GM21576 (cell line): ENCODE measurements around the gene RNF166.
"Not testable (repeated sequence)": the region's sequence is repeated elsewhere in the genome, so short reads cannot be mapped to it uniquely, and the experiment has no call there.

ENCODE experiments used
- ATAC-seq: cut with Tn5 transposase; IDR thresholded peaks from one replicate; pipeline ENCODE4 v1.9.1; 2021; ENCODE audit warnings: mild to moderate bottlenecking, moderate library complexity; ENCODE audit not compliant: unreplicated experiment

The RNF166 gene

GRCh38 chr16:88680554-88681083 lies 25.6 kb downstream of the RNF166 start:
- no peak for ATAC-seq

GRCh38 chr16:88678224-88678979 lies 27.8 kb downstream of the RNF166 start:
- no peak for ATAC-seq

GRCh38 chr16:88677721-88678120 lies 28.5 kb downstream of the RNF166 start:
- no peak for ATAC-seq

- no peak for ATAC-seq
Observed at GRCh38 chr16:88676502-88677242, 29.5 kb downstream of the RNF166 start.

GRCh38 chr16:88673716-88674379 lies 32.4 kb downstream of the RNF166 start:
- ATAC-seq: no peak

GRCh38 chr16:88672776-88673175 lies 33.4 kb downstream of the RNF166 start:
- no peak for ATAC-seq

GRCh38 chr16:88671806-88672205 lies 34.4 kb downstream of the RNF166 start:
- no peak for ATAC-seq

GRCh38 chr16:88669980-88670379 lies 36.2 kb downstream of the RNF166 start:
- ATAC-seq: no peak

- ATAC-seq: not testable (repeated sequence)
Observed at GRCh38 chr16:88669493-88669892, 36.7 kb downstream of the RNF166 start.

- ATAC-seq: no peak
Observed at GRCh38 chr16:88667461-88667860, 38.7 kb downstream of the RNF166 start.

- ATAC-seq: no peak
Observed at GRCh38 chr16:88665570-88665969, 40.6 kb downstream of the RNF166 start.

- no peak for ATAC-seq
Observed at GRCh38 chr16:88665148-88665547, 41.1 kb downstream of the RNF166 start.

- ATAC-seq: peak; percentile 93
Observed at GRCh38 chr16:88662843-88663606, 43.2 kb downstream of the RNF166 start, which contains the start of gene MVD. Gene MVD (minus strand): TSS chr16:88663091. CDS start chr16:88663080, 11 bp downstream.

GRCh38 chr16:88662222-88662842 lies 43.9 kb downstream of the RNF166 start:
- no peak for ATAC-seq

GRCh38 chr16:88661468-88661867 lies 44.7 kb downstream of the RNF166 start:
- no peak for ATAC-seq

GRCh38 chr16:88659160-88659559 lies 47.0 kb downstream of the RNF166 start:
- ATAC-seq: no peak

GRCh38 chr16:88658714-88659113 lies 47.5 kb downstream of the RNF166 start:
- ATAC-seq: no peak

- no peak for ATAC-seq
Observed at GRCh38 chr16:88657371-88657770, 48.8 kb downstream of the RNF166 start.

- ATAC-seq: no peak
Observed at GRCh38 chr16:88656291-88656980, 49.8 kb downstream of the RNF166 start.
